Measurements from ENCODE around the gene TP53AIP1.

Gene TP53AIP1

DNA sequence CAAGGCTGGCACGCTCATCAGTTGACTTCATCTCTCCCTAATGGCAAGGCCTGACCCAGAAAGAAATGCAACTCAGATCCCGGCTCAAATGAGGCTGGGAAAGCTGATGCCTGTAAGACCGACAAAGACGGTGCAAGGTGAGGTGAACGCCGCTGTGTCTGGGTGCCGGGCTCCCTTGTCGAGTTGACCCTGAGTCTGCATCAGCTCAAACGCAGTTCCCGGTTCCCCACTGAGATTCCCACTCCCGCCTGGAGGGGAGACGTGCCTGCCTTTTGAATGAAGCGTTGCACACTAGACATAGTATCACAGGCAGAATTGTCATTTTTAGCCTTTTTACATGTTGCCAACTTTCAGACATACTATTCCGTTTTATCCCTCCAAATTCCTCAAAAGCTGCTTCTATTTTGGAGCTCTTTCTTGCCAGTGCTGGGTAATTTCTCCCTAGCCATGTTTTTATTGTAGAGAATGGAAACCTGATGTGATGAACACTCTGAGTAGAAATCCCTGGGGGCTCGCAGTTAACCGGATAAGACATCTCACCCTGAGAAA is 831 bp upstream of the TP53AIP1 start:
- no peak for DNase-seq (ENCODE audit: low spot score)

DNA sequence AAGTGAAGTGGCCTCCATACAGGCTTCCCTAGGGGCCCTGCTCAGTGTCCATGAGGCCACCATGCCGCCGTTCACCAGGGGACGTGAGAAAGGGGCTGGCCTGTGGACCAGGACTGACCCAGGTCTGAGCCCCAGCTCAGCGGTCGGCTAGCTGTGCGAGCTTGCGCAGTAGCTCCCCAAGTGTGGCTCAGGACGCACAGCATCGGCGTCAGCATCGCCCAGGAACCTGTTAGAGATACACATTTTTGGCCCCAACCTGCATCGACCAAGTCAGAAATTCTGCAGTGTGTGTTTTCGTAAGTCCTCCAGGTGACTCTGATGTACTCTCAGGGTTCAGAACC is 429 bp downstream of the TP53AIP1 start:
- no peak for DNase-seq (ENCODE audit: low spot score)

DNA sequence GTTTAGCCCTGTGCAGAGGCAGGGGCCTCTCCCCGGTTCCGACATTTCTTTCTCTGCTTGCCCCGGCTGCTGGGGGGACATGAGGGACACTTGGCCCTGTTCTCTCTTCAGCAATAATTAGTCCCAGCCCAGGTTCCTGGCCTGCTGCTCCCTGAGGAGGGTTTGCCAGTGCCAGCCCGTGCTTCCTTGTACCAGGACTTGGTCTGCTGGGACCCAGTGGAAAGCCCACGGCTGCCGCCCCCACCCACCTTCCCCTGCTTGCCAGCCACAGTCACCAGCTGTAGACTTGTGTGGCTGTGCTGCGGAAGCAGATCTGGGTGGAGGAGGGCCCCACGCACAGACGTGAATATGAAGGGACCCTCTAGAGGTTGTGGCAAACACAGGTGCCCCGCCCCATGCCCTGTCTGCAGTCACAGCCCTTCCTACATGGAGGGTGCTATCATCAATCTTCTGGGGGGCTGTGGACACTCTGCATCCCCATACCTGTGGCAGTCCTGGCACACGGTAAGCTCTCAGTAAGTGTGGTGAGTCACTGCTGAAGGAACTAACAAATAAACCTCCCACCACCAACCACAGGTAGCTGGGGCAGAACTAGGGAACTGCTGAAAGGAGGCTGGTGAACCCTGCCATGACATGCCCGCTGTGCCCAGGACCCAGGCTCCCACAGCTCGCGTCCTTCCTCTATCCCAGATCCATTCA is 949 bp downstream of the TP53AIP1 start:
- no peak for DNase-seq (ENCODE audit: low spot score)

DNA sequence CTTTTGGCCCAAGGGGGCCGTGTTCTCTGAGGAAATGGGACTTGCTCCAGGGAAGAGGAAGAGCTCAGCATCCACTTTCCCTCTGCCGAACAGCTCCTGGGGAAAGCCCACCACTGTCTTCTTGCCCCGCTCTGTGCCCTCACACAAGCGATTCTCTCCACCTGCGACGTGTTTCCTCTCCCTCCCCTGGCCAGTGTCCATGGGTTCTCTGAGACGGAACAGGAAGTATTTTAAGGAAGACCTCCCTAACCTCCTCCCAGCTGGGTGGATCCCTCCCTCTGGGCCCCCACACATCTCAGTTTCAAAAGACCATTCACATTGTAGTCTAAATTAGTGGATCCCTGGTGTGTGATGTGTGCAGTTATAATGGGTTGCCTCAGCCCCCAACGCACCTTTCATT is 1.6 kb downstream of the TP53AIP1 start:
- DNase-seq (ENCODE audit: low spot score): no peak

DNA sequence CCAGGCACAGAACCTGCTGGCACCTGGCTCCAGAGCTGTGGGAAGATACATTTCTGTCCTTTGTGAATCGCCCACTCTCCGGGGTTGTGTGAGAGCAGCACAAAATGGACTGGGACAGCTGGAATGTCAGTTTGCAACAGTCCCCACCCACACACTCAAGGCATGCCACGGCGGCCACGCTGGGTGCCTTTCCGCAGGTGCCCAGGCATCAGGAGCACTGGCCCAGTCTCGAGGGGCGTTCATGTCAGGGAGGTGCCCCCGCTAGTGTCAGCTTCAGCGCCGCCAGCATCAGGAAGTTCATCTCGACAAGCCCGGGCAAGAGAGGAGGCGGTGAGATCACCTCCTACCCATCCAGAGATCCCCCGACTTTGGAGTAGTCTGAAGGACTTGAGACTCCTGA is 2.1 kb downstream of the TP53AIP1 start:
- no peak for DNase-seq (ENCODE audit: low spot score)

DNA sequence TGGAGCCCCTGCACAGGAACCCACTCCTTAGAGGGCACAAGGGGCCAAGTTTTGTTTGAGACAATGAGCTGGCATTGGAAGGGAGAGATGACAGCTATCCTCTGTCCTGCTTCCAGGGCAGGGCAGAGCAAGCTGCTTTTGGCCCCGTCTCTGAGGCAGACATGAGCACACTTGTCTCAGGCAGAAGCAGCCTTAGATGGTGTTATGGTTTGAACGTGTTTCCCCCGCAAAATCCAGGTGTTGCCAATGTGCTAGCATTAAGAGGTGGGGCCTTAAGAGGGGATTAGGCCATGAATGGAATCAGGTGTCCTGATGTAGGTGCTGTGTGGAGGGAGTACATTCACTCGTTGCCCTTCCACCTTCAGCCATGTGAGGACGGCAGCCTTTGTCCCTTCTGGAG is 2.5 kb downstream of the TP53AIP1 start:
- no peak for DNase-seq (ENCODE audit: low spot score)

DNA sequence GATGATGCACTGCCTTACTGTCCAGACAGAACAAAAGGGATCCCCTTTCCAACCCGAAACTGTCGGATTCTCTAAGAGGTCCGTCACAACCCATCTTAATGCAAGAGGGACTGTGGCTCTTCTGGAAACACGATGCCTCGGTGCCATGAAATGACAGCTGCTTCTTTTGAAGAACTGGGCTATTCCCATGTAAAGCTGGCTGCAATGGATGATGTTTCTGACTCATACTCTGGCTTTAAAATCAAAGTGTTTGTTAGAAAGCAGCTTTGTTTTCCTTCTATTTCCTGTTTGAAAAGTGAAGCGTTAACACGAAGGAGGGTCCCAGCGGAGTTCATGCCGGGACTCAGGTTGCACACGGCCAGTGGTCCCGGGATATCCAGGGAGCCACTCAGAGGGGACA is 3.1 kb downstream of the TP53AIP1 start:
- no peak for DNase-seq (ENCODE audit: low spot score)

DNA sequence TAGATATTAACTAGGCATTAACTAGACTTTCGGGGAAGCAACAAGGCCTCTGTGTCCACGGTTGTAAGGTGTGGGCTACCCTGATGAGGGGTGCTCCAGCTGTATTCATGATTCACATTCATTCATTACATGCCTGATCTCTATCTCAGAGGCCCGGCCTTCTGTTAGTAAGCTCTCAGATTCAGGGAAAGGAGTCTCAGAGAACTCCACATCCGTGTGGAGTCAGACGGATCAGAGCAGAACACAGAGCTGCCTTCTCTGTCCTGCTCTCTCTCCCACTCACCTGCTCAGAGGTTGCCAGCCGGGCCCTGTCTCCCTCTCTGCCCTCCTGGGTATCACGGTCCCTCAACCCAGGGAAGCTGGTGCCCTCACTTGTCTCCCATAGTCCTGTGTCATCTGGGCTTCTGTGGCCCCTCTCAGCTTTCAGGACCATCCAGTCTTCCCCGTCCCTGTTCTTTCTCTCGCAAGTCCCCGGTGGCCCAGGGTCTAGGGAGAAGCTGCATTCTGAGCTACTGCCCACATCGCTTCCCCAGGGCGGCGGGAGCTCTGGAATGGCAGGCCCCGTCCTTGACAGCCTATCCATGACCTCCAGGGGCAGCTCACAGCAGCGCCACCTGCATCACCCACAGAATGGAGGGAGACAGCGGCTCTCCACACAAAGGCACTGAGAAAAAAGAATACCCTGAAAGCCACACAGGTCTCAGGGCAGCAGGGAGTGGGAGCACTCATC is 4.3 kb downstream of the TP53AIP1 start:
- DNase-seq (ENCODE audit: low spot score): no peak

DNA sequence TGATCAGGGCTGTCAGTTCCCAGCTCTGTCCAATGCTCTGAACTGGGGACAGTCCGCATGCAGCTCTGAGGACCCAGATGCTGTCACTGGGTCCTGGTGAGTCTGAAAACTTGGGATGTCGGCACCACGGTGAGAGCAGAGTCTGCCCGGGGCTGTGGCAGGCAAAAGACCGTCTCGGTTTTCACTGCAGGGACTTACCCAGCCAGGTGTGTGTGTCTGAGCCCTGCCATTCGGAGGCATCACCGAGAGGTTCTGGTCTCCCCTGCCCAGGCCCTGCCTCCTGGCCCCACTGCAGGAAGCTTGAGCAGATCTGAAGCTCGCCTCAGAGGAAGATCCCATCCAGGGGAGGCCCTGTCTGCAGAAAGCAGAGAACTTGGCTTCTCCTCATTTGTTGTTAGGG is 5.2 kb downstream of the TP53AIP1 start:
- DNase-seq (ENCODE audit: low spot score): no peak

DNA sequence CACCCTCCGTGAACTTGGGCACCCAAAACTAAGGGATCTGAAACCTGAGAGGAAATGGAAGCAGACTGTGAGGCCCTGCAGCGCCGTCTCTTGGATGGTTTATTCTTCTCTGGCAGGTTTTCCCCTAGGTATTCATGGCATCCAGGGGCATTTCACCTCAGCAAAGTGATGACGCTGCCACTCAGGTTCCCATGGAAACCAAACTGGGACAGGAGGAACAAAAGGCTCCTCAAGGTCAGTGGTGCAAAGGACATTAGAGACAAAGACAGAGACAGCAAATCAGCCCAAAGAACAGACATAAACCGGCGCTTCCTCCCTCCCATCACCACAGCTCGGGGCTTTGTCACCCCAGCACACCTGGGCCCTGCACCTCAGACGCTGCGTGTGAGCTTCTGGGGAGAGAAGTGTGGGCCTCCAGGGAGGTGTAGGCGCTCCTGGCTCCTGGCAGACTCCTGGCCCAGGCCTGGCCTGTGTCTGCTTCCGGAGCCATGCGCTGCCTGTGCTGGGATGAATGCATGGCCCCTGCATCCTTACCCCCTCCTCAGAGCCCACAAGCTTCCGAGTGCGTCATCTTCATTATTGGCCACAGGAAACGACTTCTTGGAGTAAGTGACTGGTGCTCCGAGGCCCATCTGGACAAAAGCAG is 5.9 kb downstream of the TP53AIP1 start:
- DNase-seq (ENCODE audit: low spot score): no peak

DNA sequence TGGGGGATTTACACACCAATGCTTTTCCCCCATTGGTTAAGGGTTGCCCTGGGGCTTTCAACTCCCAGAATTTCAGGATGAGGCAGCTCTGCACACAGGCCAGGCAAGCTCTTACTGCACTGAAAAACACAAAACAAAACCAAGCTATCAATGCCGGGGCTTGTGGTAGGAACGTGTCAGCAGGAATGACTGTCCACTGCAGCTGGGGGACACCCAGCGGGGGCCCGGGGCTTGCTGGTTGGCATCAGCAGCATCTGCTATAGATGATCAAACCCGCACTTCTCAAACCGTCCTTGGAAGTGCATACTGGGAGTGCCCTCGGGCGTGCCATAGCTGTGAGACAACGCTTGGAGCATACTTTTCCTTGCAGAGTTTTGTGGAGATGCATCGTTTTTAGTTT is 7.7 kb downstream of the TP53AIP1 start:
- DNase-seq (ENCODE audit: low spot score): no peak

DNA sequence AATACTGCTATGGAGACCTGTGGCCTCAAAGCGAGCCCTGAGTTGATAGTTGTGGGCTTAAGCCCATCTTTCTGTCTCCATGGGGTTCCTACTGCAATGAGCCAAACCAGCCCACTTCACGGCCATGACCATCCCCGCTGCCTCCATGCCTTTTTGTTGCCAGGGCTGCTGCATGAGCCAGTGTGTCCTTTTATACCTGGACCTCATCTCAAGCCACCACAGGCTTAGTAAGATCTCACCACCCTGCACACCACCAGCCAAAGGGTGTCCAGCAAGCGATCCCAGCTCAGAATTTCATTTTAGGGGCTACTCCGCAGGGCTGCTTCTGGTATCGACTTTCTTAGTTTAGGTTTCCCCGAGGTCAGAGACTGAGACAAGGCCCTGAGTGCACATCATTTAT is 8.3 kb downstream of the TP53AIP1 start:
- no peak for DNase-seq (ENCODE audit: low spot score)

DNA sequence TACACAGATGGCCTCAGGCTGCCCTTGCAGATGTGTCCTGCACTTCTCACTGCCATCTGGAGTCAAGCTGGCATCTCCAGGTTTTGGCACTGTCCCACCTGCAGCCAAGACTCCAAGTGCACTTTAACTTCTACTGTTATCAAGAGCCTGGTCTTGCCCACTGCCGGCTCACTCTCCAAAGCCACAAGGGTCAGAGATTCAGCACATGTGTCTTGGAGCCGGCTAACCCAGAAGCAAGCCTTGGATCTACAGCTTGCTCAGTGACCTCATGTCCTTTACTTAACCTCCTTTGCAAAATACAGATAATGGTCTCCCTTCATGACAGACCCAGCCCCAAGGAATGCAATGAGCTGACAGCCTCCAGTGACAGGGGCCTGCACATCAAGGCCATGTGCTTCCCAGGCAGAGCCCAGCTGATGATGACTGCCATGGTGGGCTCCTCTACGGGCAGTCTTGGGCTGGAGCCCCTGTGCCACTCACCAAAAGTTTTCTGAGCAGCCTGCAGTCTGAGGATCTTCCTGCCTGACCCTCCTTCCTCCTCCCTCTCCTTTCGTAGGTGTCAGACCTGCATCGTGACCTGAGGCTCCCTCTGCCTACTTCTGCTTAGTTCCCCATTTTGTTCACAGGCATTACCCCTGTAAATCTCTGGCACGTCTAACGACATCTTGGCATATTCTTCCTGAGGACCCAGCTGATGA is 9.0 kb downstream of the TP53AIP1 start:
- no peak for DNase-seq (ENCODE audit: low spot score)

DNA sequence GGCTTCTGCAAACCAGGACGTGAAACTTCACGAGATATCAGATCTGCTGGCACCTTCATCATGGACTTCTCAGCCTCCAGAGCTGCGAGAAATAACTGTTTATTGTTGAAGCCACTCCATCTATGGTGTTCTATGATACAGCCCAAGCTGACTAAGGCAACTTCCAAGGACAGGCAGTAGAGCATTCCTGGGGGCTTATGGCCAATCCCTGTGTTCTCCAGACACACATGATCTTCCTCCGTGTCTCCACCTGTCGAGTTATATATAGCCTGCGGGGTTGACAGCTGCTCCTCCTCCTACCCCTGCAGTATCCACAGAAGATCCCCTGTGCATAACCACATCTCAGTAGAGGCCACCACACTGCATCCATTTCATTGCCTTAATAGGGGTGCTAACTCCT is 11.0 kb downstream of the TP53AIP1 start:
- no peak for DNase-seq (ENCODE audit: low spot score)

DNA sequence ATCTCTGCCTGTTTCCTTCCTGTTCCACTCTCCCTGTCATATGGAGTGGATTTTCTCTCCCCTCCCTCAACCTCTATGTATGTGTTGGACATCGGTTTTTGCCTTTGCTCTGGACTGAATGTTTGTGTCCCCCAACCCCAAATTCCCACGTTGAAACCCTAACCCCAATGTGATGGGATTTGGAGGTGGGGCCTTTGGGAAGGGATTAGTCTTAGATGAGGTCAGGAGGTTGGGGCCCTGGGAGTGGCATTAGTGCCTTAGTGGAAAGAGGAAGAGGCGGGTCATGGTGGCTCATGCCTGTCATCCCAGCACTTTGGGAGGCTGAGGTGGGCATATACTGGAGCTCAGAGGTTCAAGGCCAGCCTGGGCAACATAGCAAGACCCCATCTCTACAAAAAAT is 11.6 kb downstream of the TP53AIP1 start:
- no peak for DNase-seq (ENCODE audit: low spot score)

DNA sequence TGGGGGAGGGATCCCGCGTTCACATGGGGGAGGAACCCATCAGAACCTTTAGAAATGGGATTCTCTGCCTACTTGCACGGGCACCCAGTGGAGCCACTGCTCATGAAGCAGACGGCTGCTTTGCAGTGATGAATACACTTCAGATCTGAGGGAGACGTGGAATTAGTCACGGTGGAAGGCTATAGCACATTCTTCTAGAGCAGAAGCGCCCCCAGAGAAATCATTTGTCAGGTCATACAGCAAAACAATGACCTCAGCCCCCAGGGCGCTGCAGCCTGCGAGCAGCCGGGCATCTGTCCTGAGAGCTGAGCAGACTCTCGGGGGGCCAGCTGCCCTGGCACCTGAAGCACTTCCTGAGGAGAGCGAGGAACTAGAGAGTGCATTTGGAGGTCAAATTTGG is 12.7 kb downstream of the TP53AIP1 start:
- DNase-seq (ENCODE audit: low spot score): peak; percentile 38

DNA sequence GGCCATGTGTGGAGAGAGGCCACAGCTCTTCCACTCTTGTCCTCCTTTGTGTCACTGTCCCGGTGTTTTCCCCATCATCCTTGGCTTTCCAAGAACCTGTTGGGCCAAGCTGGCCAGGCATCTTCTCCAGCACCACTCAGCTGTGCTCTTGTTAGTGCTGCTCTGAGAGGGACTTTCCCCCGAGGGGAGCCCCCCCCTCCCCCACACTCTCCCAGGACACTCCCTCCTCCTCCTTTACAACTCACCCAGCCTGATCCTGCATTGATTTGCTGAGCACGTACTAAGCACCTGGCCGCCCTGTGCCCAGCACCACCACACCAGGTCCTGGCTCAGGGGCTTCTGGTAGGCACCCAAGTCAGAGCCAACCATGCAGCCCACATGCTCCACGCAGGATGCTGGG is 13.2 kb downstream of the TP53AIP1 start:
- DNase-seq (ENCODE audit: low spot score): no peak

DNA sequence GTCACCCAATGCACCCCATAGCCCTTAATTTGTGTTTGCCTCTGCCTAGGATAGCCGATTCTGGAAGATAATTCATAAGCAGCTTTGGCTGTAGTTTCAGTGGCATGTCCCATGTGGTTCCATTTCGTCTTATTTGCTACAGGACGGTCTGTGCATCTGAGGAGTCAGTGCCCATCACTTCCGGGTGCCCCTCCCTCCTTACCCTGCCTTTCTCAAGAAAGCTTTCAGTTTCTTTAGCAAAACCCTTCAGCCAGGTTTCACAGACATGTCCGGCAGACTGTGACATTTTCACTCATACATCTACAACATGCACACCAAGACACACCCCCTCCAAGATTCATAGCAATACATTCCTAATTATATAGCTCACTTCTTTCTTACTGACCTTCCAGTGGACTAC is 14.3 kb downstream of the TP53AIP1 start:
- DNase-seq (ENCODE audit: low spot score): no peak

DNA sequence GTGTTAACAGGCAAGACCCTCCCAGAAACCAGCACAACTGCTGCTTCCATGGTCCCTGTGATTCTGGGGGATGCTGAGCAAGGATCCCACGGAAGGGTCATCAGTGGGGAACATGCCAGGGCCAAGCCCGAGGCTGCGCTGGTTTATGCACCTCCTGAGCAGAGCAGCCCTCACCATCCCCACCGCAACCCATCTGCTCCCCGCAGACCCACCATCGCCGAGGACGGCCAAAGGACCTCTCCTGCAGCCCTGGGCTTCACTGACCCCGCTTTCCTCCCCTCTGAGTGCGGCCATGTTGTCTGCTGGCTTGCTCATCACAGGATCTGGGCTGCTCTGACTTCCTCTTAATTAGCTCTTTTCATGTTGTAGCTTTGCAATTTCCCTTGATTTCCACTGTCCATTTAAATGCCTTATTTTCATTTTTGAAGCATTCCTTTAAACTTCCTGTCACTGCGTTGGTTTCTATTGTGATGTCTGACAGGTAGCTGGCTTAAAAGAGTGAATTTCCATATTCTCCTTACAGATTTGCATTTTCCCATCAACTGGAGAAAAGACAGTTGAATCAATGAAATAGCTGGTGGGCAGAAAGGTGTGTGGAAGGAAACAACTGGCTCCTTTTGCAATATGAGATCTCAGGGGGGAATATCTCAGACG is 14.9 kb downstream of the TP53AIP1 start:
- no peak for DNase-seq (ENCODE audit: low spot score)

DNA sequence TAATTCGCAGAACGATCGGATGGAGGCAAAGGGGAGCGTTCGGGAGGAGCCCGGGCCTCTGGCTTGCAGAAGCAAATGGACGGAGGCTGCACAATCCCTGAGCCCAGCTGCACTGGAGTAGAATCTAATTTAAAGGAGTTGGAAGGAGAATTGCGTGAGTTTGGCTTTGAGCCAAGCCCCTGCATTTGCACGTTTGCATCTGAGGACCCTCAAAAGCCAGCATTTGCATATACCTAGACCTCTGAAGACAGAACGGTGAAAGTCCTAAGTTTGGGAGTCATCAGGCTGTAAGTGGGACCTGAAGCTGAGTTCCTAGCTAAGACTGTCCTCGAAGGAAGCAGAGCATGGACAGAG is 15.6 kb downstream of the TP53AIP1 start:
- DNase-seq (ENCODE audit: low spot score): no peak

DNA sequence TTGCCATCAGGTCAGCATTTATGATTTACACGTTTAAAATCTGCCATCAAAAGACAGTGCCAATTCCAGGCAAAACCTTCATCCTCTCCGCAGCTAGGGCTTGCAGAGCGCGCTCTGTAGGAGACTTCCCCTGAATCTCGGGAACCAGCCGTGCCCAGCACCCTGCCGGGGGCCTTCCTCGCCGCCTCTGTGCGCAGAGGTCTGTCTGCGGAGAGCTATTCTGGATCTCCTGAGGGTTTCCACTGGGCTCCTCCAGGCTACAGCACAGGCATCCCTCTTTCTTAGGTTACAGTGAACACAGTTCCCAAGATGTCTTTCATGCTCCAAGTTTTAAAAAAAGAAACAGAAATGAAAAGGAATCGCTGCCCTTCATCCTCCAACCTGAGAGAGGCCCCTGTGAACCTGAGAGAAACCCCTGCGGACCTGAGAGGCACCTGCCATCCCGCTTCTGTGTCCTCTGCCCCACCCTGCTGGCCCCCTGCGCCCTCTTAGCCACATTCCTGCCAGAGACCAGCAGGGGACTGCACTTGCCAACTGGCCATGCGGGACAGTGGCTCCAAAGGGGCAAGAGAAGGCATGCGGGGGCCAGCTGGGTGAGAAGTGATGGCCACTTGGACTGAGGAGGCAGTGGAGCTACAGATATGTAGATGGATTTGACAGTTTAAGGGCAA is 16.1 kb downstream of the TP53AIP1 start:
- no peak for DNase-seq (ENCODE audit: low spot score)

DNA sequence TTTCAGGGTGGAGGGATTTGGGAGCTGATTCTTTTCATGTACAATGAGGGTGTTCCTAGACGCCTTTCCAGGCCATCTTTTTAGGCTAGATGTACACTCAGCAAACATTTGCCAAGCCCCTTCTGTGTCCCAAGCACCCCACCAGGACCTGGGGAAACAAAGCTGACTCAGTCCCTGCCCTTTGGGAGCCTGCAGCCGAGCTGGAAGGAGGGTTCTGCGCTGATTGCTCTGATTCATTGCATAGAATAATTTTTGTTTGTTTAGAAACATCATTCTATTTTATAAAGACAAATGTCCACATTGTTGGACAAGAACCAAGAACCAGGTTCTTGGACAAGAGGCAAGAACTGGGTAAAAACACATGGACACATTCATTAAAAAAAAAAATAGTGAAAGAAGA is 16.7 kb downstream of the TP53AIP1 start:
- DNase-seq (ENCODE audit: low spot score): no peak
